ENCODE results near the gene UBAC1.
"Not testable (repeated sequence)": the region's sequence is repeated elsewhere in the genome, so short reads cannot be mapped to it uniquely, and the experiment has no call there.

DNA sequence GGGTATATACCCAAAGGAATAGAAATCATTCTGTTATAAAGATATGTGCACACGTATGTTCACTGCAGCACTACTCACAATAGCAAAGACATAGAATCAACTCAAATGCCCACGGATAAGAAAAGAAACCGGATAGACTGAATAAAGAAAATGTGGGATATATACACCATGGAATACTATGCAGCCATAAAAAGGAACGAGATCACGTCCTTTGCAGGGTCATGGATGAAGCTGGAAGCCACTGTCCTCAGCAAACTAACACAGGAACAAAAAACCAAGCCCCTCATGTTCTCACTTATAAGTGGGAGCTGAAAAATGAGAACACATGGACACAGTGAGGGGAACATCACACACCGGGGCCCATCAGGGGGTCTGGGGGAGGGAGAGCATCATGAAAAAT lies 17.6 kb downstream of the UBAC1 start:
- TF ChIP-seq, protein P1, sequence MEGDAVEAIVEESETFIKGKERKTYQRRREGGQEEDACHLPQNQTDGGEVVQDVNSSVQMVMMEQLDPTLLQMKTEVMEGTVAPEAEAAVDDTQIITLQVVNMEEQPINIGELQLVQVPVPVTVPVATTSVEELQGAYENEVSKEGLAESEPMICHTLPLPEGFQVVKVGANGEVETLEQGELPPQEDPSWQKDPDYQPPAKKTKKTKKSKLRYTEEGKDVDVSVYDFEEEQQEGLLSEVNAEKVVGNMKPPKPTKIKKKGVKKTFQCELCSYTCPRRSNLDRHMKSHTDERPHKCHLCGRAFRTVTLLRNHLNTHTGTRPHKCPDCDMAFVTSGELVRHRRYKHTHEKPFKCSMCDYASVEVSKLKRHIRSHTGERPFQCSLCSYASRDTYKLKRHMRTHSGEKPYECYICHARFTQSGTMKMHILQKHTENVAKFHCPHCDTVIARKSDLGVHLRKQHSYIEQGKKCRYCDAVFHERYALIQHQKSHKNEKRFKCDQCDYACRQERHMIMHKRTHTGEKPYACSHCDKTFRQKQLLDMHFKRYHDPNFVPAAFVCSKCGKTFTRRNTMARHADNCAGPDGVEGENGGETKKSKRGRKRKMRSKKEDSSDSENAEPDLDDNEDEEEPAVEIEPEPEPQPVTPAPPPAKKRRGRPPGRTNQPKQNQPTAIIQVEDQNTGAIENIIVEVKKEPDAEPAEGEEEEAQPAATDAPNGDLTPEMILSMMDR (conservative IDR thresholded peaks at IDR 0.05; ENCODE audit: low read length), result not testable (repeated sequence)
- TF ChIP-seq EZH2phosphoT487 (IDR thresholded peaks at IDR 0.05; ENCODE audit: borderline replicate concordance), result not testable (repeated sequence)

Data from Loucy (cell line).